SHP77 (cell line): Measurements from ENCODE around the gene PARP3.
A peak's percentile ranks its signal among the peaks of the same experiment; 100 is the strongest.

Experiments
- DNase-seq, 2 experiments: peaks; one replicate each; lab custom pipeline; 2025; lab: John Stamatoyannopoulos, UW

PARP3 gene

GRCh38 chr3:51934139-51934850, 7.9 kb upstream of the PARP3 start:
- DNase-seq = no peak

- no peak for DNase-seq
Observed at GRCh38 chr3:51934991-51935885, 6.9 kb upstream of the PARP3 start.

GRCh38 chr3:51935886-51936755, 6.0 kb upstream of the PARP3 start:
- DNase-seq = no peak

- no peak for DNase-seq
Observed at GRCh38 chr3:51937014-51937413, 5.1 kb upstream of the PARP3 start.

GRCh38 chr3:51937611-51938450, 4.3 kb upstream of the PARP3 start:
- no peak for DNase-seq

- no peak for DNase-seq
Observed at GRCh38 chr3:51938780-51939425, 3.3 kb upstream of the PARP3 start.

GRCh38 chr3:51940648-51941462, 1.3 kb upstream of the PARP3 start:
- no peak for DNase-seq

- DNase-seq = no peak
Observed at GRCh38 chr3:51941463-51941797, 733 bp upstream of the PARP3 start.

GRCh38 chr3:51942603-51943450, 664 bp downstream of the PARP3 start:
- peak; percentile 17 to 39 for DNase-seq

GRCh38 chr3:51943451-51944391, 1.6 kb downstream of the PARP3 start:
- no peak for DNase-seq

GRCh38 chr3:51944451-51945021, 2.4 kb downstream of the PARP3 start:
- DNase-seq = no peak

GRCh38 chr3:51945031-51945840, 3.1 kb downstream of the PARP3 start:
- DNase-seq = no peak

GRCh38 chr3:51945926-51946705, 4.0 kb downstream of the PARP3 start:
- no peak for DNase-seq

GRCh38 chr3:51946796-51947195, 4.6 kb downstream of the PARP3 start:
- DNase-seq = no peak

- DNase-seq = no peak
Observed at GRCh38 chr3:51947215-51947900, 5.2 kb downstream of the PARP3 start.
